Posterior cingulate gyrus (tissue), 11 donors: ENCODE data around the gene DNAJC4.

Experiments
- DNase-seq, 10 donors: peaks; one replicate each; pipeline versions ENCODE4 v3.0.0 to v3.0.0-alpha.2; 2020 to 2021; ENCODE audit warnings: mixed read lengths in 3 of 10
- intact Hi-C: fragments of 100-400 bp; cut with DNase I; formaldehyde crosslinking; loops from one replicate; pipeline ENCODE4 v1.15.1; 2023

DNAJC4 gene

DNA sequence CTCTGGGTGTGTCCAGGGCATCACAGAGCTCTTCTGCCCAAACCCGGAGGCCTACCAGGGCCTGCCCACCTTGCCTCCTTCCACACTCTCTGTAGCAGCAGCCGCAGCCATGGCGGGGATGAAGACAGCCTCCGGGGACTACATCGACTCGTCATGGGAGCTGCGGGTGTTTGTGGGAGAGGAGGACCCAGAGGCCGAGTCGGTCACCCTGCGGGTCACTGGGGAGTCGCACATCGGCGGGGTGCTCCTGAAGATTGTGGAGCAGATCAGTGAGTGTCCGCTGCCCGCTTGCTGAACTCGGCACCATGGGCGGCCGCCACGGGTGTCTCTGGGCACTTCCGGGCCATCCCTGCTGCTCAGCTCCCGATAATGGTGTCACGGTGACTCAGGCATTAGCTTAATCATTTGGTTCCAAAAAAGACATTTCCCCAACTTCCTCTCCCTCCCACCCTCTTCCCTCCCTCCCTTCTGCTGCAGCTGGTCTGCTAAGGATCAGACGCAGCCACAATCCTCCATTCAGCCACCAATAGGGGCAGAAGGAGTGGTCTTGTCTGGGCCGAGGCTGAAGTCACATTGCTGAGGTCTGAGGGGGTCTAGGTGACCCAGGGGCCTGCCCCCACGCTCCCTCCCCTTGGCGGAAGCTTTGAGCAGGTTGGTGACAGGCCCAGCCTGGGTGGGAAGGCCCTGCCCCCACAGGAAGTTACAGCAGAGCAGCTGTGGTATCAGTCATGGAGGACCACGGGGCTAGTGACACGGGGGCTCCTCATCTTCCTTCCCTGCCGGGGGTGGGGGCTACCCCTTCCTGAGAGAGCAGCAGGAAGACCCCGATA lies 22.9 kb upstream of the DNAJC4 start:
- DNase-seq, result peak in 3 of 10 donors; percentile 46 to 89 (median 76)
- intact Hi-C loops, result no loop called here

DNA sequence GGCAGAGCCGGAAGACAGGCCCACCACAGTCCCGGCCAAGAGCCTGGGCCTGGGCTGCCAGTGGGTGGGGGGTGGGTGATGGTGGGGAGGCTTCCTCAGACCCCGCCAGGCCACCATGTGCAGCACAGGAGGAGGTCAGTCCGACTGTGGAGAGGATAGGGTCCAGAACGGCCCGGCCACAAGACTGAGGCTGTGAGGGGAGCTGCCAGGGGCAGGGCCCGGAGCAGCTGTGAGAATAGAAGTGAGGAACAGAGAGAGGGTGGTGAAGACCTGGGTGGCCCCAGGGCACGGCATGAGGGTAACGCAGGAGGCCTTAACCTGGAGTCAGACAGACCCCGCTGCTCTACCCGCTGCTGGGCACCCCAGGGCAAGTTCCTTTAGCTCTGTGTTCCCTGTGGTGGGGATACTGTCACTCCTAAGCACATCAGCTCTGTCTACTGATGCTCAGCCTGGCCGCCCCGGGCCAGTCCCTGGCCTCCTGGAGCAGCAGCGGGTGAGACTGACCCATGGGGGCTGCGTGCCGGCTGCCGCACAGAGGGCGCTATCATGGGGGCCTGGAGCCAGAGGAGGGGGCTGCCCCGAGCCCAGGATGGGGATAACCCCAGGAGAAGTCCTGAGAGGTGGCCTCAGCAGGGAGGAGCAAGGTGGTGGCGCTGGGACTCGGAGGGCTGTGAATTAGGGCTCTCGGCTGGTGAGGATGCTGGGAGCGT lies 22.1 kb upstream of the DNAJC4 start:
- intact Hi-C loops, result no loop called here
- DNase-seq, result peak in 2 of 10 donors; percentile 75 to 81

DNA sequence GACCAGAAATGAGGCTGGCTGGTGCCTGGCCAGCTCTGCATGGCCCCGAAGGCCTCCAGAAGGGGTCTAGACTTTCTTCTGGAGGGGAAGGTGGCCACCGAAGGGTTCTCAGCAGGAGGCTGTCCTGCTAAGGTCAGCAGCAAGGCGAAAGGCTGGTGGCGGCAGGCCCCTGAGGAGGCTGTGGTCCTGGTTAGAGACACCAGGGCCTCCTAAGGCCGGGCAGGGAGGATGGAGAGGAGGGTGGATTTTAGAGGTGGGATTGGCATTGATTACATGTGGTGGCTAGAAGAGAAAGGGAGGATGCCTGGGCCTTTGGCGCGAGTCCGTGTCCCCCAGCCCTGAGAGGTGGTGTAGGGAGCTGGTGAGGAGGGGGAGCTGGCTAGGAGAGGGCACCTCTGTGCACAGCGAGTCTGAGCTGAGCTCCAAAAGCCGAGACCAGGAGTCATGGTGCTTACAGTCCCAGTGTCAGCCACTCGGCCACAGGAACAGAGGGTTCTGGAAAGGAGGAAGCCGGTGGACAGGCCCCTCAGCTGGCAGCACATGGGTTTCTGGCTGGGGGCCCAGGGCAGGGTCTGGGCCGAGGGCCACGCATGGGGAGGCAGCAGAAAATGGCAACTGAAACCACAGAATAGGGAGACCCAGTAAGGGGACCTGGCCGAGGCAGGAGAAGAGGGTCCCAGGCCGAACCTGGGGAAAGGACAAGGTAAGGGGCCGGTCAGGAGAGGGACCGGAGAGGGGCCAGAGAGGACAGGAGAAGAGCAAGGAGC lies 21.4 kb upstream of the DNAJC4 start:
- intact Hi-C loops, result no loop called here
- peak in 2 of 10 donors; percentile 82 to 84 for DNase-seq

DNA sequence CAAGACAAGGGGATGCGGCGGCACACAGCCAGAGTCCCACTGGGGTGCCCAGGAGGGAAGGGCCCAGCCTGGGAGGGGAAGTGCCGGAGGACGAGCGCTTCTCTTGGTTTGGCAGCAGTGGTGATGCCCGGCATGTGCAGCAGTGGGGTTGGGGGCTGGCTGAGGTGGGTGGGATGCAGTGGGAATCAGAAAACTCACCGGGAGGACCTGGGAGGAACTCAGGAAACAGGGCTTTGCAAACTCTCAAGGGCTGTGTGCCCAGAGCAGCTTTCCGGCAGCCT lies 20.8 kb upstream of the DNAJC4 start:
- intact Hi-C loops, result no loop called here
- DNase-seq, result no peak

DNA sequence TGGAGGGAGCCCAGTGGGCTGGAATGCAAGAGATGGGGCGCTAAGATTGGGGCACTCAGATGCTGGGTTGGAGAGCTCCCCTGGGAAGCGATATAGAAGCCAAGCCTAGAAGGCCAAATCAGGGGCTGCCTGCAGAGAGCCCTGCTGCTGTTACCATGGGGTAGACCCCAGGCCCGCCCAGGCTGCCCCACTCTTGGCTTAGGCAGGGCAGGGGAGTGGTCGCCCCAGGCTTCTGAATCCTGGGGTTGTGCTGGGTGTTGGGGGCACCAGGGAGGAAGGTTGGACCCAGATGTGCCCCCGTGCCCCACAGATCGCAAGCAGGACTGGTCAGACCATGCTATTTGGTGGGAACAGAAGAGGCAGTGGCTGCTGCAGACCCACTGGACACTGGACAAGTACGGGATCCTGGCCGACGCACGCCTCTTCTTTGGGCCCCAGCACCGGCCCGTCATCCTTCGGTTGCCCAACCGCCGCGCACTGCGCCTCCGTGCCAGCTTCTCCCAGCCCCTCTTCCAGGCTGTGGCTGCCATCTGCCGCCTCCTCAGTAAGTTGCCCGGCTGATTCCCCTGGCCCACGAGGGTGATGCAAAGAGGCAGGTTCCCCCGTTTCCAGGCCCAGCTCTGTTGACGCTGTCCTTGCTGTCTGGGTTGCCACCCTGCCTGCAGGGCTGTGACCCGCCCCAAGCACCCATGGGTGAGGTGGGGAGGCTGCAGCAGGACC lies 19.9 kb upstream of the DNAJC4 start:
- intact Hi-C loops, result no loop called here
- peak in 2 of 10 donors; percentile 64 to 80 for DNase-seq

DNA sequence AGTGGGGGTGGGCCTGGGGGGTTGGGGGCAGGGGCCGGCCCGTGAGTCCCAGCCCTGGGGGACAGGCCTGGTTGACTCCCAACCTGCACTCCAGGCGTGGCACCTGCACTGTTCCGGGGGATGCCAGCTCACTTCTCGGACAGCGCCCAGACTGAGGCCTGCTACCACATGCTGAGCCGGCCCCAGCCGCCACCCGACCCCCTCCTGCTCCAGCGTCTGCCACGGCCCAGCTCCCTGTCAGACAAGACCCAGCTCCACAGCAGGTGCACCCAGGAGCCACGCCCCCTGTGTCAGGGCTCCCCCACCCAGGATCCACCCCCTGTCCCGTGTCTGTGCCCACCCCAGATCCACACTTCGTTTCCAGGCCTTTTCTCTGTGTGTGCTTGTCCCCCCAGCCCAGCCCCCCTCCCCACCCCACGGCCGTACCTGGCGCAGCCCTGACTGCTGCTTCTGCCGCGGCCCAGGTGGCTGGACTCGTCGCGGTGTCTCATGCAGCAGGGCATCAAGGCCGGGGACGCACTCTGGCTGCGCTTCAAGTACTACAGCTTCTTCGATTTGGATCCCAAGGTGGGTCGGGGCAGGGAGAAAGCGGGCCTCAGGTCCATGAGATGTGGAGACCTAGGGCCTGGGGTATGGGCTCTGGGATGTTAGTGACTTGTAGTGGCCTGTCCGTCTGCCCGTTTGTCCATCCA lies 19.0 kb upstream of the DNAJC4 start:
- intact Hi-C loops, result no loop called here
- peak in 2 of 10 donors; percentile 70 to 73 for DNase-seq

DNA sequence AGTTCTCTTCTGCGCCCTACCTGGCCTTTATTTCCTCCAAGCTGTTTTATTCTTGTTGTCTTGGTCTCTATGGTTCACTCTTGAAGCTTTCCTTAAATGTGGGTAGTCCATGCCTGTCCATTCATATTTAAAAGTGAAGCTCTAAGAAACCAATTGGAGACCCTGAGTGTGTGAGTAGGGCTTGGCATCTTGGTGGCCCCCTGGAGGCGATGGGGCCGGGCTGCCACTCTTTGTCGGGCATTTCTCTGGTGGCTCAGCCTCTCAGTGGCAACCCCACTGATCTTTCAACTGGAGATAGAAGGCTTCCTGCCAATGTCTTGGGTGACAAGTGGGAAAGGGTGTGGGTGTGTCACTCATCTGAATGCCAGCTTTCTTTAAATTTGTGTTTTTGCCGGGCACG lies 13.5 kb upstream of the DNAJC4 start:
- intact Hi-C loops, result no loop called here
- peak in 1 of 10 donors; percentile 38 for DNase-seq

DNA sequence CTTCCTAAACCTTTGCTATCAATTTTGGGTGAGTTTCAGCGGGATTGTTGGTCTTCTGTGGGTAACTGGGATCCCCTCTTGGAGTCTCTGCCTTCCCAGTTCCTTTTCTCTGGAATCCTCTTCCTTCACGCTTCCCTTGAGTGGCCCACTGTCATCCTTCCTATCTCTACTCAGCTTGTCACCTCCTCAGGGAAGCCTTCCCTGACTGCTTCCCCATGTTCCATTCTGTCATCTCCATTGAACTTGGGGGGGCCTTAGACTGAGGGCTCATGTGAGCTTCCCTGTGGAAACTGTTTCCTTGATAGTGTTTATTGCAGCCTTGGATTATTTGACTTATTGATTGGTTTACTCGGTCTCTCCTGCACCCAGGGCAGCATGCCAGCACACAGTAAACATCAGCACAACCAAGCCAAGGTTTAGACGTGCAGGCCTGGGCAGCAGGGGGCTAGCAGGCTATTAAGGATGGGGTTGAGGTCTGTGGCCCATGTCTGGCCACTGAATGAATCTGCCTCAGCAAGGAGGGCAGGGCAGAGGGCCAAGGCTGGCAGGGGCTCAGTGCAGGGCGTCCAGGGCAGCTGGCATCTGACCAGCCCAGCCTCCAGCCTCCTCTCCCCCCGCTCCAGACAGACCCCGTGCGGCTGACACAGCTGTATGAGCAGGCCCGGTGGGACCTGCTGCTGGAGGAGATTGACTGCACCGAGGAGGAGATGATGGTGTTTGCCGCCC lies 11.6 kb upstream of the DNAJC4 start:
- intact Hi-C loops, result no loop called here
- peak in 1 of 10 donors; percentile 64 for DNase-seq

DNA sequence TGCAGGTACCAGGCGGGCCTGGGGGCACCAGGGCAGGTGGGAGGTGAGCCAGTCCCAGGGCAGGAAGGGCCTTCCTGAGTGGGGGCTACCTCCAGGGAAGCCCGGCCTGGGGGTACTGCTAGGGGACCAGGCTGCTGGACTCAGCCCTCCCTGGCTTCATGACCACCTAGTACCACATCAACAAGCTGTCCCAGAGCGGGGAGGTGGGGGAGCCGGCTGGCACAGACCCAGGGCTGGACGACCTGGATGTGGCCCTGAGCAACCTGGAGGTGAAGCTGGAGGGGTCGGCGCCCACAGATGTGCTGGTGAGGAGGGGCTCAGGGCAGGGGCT lies 11.0 kb upstream of the DNAJC4 start:
- intact Hi-C loops, result no loop called here

DNA sequence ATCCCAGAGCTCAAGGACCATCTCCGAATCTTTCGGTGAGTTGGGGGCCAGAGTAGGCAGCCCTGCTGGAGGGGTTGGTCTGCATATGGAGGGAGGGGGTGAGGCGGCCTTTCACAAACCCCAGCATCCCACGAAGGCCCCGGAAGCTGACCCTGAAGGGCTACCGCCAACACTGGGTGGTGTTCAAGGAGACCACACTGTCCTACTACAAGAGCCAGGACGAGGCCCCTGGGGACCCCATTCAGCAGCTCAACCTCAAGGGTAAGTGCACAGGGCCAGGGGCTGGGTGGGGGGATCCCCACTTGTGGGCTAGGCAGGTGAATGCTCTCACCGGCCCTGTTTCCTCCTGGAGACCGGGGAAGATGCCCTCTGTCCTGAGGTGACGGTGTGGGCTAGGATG lies 10.6 kb upstream of the DNAJC4 start:
- no peak for DNase-seq

More for the DNA sequence above, 11.0 kb upstream of the DNAJC4 start:
- no peak for DNase-seq

DNA sequence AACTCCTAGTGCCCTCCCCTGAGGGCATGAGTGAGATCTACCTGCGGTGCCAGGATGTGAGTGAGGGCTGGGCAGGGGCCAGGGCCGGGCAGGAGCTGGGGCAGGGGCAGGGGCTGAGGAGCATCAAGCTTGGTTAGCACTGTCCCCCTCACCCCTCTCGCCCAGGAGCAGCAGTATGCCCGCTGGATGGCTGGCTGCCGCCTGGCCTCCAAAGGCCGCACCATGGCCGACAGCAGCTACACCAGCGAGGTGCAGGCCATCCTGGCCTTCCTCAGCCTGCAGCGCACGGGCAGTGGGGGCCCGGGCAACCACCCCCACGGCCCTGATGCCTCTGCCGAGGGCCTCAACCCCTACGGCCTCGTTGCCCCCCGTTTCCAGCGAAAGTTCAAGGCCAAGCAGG lies 10.1 kb upstream of the DNAJC4 start:
- DNase-seq, result no peak
- intact Hi-C loops, result no loop called here

More for the DNA sequence above, 10.6 kb upstream of the DNAJC4 start:
- intact Hi-C loops, result no loop called here

DNA sequence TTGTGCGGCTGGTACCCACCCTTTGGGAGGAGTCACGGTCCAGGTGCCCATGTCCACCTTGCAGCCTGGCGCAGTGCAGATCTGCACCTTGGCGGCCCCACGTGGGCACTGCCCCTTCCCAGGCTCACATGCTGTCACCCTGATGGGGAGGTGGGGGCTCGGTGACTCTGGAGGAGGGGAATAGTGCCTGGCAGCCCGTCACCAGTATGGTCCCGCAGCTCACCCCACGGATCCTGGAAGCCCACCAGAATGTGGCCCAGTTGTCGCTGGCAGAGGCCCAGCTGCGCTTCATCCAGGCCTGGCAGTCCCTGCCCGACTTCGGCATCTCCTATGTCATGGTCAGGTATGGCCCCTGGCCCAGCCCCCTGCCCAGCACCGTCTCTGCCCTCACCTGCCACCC lies 9.6 kb upstream of the DNAJC4 start:
- DNase-seq, result no peak
- intact Hi-C loops, result no loop called here

DNA sequence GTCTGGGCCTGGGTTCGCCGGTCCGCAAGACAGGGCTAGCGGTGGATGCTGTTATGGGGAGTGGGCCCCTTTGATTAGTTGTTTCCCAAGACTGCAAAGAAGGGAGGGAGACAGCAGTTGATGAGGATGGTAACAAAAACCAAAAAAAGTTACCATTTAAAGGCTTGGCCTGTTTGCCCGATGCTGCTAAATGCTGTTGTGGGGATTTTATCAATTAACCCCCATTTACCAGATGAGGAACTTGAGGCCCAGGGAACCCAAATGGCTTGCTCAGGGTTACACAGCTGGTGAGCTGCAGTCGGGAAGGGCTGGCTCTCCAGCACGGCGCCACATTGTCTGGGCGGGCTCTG lies 7.7 kb upstream of the DNAJC4 start:
- no peak for DNase-seq
- intact Hi-C loops, result no loop called here

DNA sequence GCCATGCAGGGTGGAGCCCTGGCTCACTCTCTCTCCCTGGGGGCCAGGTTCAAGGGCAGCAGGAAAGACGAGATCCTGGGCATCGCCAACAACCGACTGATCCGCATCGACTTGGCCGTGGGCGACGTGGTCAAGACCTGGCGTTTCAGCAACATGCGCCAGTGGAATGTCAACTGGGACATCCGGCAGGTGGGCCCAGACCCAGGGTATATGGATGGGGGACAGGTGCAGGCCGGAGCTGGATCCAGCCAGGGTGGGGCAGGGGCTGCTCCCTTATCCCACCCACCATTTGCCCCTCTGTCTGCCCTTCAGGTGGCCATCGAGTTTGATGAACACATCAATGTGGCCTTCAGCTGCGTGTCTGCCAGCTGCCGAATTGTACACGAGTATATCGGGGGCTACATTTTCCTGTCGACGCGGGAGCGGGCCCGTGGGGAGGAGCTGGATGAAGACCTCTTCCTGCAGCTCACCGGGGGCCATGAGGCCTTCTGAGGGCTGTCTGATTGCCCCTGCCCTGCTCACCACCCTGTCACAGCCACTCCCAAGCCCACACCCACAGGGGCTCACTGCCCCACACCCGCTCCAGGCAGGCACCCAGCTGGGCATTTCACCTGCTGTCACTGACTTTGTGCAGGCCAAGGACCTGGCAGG lies 7.2 kb upstream of the DNAJC4 start:
- DNase-seq, result no peak
- intact Hi-C loops, result no loop called here

DNA sequence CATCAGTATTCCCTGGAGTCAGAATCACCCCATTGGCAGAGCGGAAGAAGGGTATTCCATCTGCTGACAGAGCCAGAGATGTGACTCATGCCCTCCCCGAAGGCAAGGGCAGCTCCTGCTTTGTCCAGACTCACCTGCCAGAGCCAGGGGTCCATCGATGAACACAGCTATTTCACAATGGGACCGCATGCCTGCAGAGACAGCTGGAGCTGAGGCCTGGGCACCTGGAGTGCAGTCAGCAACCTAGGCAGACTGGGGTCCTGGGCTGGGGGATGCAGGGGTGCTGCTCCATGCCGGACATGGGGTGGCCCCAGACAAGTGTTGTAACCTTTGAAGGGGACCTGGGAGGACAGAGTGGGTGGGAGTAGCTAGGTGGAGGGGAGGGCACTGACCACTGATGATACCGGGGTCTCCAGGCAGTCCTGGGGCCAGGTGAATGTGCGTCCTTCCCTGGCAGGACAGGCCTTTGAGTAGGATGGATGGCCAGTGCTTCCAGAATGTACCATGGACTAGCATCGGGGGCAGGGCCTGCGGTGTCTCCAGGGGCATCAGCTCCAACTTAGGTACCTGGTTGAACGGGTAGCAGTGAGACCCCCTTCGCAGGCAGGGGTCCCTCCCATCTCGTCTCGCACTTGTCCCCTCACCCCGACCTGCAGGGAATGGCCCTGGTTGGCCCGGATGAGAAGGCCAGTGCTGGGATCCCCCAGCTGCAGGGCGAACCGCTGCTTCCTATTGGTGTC lies 6.0 kb upstream of the DNAJC4 start:
- DNase-seq, result no peak
- intact Hi-C loops, result no loop called here

DNA sequence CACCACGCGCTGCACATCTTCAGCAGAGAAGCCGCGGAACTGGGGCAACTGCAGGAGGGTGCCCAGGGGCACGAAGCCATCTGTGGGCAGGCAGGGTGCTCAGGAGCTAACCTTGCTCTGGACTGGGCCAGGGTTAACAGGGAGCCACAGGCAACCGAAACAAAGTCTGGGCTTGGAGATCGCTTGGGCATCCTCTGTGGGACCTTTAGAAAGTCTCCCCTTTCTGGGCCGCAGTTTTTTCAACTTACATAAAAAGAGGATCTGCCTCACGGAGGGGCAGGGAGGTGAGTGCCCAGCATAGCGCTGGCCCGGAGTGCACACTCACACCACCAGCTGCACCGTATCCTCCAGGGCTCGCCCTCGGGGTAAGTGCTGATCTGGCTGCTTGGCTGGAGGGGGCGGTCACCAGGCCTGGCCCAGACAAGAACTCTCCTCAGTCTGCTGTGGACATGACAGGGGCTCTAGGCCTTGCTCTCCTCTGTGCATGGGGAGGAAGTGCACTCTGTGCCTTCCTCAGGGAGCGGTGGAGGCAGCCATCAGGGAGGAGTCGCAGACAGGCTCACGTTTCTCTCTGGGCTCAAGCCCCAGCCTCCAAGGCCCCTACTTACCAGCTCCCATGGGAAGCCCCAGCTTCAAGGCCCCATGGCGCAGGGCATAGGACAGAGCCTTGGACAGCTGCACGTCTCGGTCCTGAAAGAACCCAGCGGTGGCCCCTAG lies 5.3 kb upstream of the DNAJC4 start:
- intact Hi-C loops, result no loop called here
- DNase-seq, result no peak

DNA sequence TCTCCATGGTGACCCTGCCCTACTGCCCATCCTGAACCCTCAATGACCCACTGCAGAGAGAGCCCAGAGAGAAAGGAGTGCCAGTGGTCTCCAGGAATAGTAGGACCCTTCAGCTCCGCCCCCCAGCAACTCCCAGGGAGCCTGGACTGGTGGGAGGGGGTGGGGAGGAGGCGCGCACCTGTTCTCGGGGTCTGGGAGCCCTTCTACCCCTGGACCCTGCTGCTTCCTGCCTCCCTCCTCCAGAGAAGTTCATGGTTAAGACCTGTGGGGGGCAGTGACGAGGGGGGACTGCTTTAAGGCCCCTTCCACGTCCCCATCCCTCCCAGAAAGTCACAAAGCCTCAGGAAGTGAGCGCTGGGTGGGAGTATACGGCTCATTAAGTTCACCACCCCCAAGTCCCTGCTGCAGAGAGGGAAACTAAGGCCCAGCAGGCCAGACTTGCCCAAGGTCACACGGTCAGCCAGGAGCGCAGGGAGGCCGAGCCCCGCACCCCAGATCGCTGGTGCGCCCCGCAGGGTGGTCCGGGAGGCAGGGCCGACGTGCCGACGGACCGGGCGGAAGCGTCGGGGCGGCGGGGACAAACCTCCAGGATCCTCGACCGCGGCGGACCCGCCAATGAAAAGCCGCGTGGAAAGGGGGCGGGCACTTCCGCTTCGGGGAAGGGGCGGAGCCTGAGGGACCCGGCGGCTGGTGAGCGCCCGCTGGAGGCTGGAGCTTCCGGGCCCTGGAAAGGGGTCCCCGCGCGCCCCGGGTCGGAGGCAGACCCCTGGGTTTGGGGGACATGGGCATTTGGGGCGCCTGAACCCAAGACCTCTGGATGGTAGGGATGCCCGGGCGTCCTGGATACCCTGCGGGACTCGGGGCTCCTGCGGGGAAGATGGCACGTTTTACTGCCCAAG lies 4.5 kb upstream of the DNAJC4 start, which contains the start of the genes NUDT22 and TRPT1:
TSS of gene NUDT22 (plus strand) at position 667 of the 899 bp plus-strand sequence. CDS start 379 bp downstream, outside the sequence.
TSS of gene TRPT1 (minus strand) at position 579 of the 899 bp plus-strand sequence. CDS start at position 253, 326 bp downstream.
- DNase-seq, result peak; percentile 87 to 99 (median 93)
- intact Hi-C loops, result no loop called here
